Activated gamma-delta T cell treated with anti-CD3 and anti-CD28 coated beads, Interleukin-2, amount 50 U/mL, for 16 hours (primary cell): ENCODE results near the gene RAPGEF2.
A peak's percentile ranks its signal among the peaks of the same experiment; 100 is the strongest.
"Not testable (repeated sequence)": the region's sequence is repeated elsewhere in the genome, so short reads cannot be mapped to it uniquely, and the experiment has no call there.

Experiments used
- DNase-seq: peaks from one replicate; pipeline ENCODE4 v3.0.0-alpha.2; 2020; ENCODE audit warnings: low read depth

Gene RAPGEF2

GRCh38 chr4:159161436-159161835, 58.6 kb downstream of the RAPGEF2 start:
- not testable (repeated sequence) for DNase-seq

- DNase-seq = no peak
Observed at GRCh38 chr4:159162576-159162975, 59.7 kb downstream of the RAPGEF2 start.

- no peak for DNase-seq
Observed at GRCh38 chr4:159163521-159163920, 60.6 kb downstream of the RAPGEF2 start.

- DNase-seq = no peak
Observed at GRCh38 chr4:159169404-159170302, 66.8 kb downstream of the RAPGEF2 start.

GRCh38 chr4:159171287-159171686, 68.4 kb downstream of the RAPGEF2 start:
- no peak for DNase-seq

- DNase-seq = no peak
Observed at GRCh38 chr4:159173886-159174285, 71.0 kb downstream of the RAPGEF2 start.

GRCh38 chr4:159174645-159175084, 71.8 kb downstream of the RAPGEF2 start:
- DNase-seq = no peak

GRCh38 chr4:159175085-159175988, 72.5 kb downstream of the RAPGEF2 start:
- peak; percentile 47 for DNase-seq

- no peak for DNase-seq
Observed at GRCh38 chr4:159175989-159176375, 73.1 kb downstream of the RAPGEF2 start.

- no peak for DNase-seq
Observed at GRCh38 chr4:159177265-159178150, 74.6 kb downstream of the RAPGEF2 start.

- no peak for DNase-seq
Observed at GRCh38 chr4:159178151-159178546, 75.3 kb downstream of the RAPGEF2 start.

- DNase-seq = no peak
Observed at GRCh38 chr4:159178979-159179969, 76.4 kb downstream of the RAPGEF2 start.

- not testable (repeated sequence) for DNase-seq
Observed at GRCh38 chr4:159183885-159184605, 81.2 kb downstream of the RAPGEF2 start.

GRCh38 chr4:159185591-159186023, 82.7 kb downstream of the RAPGEF2 start:
- DNase-seq = no peak

GRCh38 chr4:159188646-159189045, 85.8 kb downstream of the RAPGEF2 start:
- no peak for DNase-seq

GRCh38 chr4:159190651-159191050, 87.8 kb downstream of the RAPGEF2 start:
- DNase-seq = no peak

GRCh38 chr4:159191989-159192388, 89.1 kb downstream of the RAPGEF2 start:
- no peak for DNase-seq

- DNase-seq = no peak
Observed at GRCh38 chr4:159193046-159193620, 90.3 kb downstream of the RAPGEF2 start.

GRCh38 chr4:159195361-159195769, 92.5 kb downstream of the RAPGEF2 start:
- DNase-seq = no peak
